Measurements from ENCODE around the gene CRY1. TPM values are rescaled to one million over a fixed set of nuclear protein-coding genes. Genes with fewer than 3 reads are reported as not detected.
"Not testable (repeated sequence)": the region's sequence is repeated elsewhere in the genome, so short reads cannot be mapped to it uniquely, and the experiment has no call there.

The CRY1 gene
- total RNA-seq, 2 experiments from 2014 or later = 26.6 to 27.8 TPM

- Mint-ChIP-seq H3K9me3 (no peaks in the 10 kb centered on the region), H3K4me1 (ENCODE audit: low read depth) (no peaks in the 10 kb centered on the region), H3K27me3 (peaks cover 5% of the 10 kb centered on the region), H3K36me3 (ENCODE audit: low read depth) (no peaks in the 10 kb centered on the region), H3K27ac (no peak overlapping the region), H3K4me3 (no peak overlapping the region)
- ChIA-PET CTCF (interaction anchor here (2.0 kb wide), 1 partner anchor 23 kb away, joined by 9 read pairs; no protein-coding TSS in a partner anchor), POLR2A (no interaction called here)
- DNase-seq (no peak), ATAC-seq (no peak)
- no peak for TF ChIP-seq CTCF (IDR thresholded peaks at IDR 0.05)
- intact Hi-C loops (cut with micrococcal nuclease) = no loop called here
These were observed 15.7 kb upstream of the CRY1 start for GRCh38 chr12:107108995-107109508.

GRCh38 chr12:107108366-107108765, 15.0 kb upstream of the CRY1 start:
- H3K4me1 Mint-ChIP-seq (ENCODE audit: low read depth); H3K27me3 Mint-ChIP-seq; H3K4me3 Mint-ChIP-seq; H3K27ac Mint-ChIP-seq; intact Hi-C loops (cut with micrococcal nuclease); DNase-seq; POLR2A ChIA-PET; H3K9me3 Mint-ChIP-seq; H3K36me3 Mint-ChIP-seq (ENCODE audit: low read depth); ATAC-seq: not testable (repeated sequence)
- CTCF ChIA-PET = interaction anchor here (2.0 to 5.2 kb wide), 2 partner anchors 17 to 23 kb away, joined by 9 to 70 read pairs; partner anchors contain the start of gene CRY1

- no peak for DNase-seq
- ChIA-PET POLR2A (no interaction called here), CTCF (interaction anchor here (2.0 to 5.2 kb wide), 2 partner anchors 16 to 24 kb away, joined by 9 to 70 read pairs; partner anchors contain the start of gene CRY1)
- no peak for TF ChIP-seq CTCF (IDR thresholded peaks at IDR 0.05)
- Mint-ChIP-seq H3K4me3 (no peak overlapping the region), H3K36me3 (ENCODE audit: low read depth) (no peaks in the 10 kb centered on the region), H3K27ac (no peak overlapping the region), H3K4me1 (ENCODE audit: low read depth) (no peaks in the 10 kb centered on the region), H3K27me3 (peaks cover 3% of the 10 kb centered on the region), H3K9me3 (no peaks in the 10 kb centered on the region)
- no peak for ATAC-seq
- intact Hi-C loops (cut with micrococcal nuclease) = no loop called here
These were observed 14.0 kb upstream of the CRY1 start for GRCh38 chr12:107107381-107107780.

- TF ChIP-seq CTCF (IDR thresholded peaks at IDR 0.05) = no peak
- DNase-seq = no peak
- CTCF ChIA-PET = interaction anchor here (0.9 to 5.2 kb wide), 4 partner anchors 9 to 25 kb away, joined by 3 to 70 read pairs (median 16); partner anchors contain the start of gene CRY1
- no peaks in the 10 kb centered on the region for H3K4me1 Mint-ChIP-seq (ENCODE audit: low read depth)
- no peak for ATAC-seq
- intact Hi-C loops (cut with micrococcal nuclease) = no loop called here
- no peaks in the 10 kb centered on the region for H3K36me3 Mint-ChIP-seq (ENCODE audit: low read depth)
- H3K9me3 Mint-ChIP-seq = no peaks in the 10 kb centered on the region
- H3K4me3 Mint-ChIP-seq = no peak overlapping the region
- no peak overlapping the region for H3K27ac Mint-ChIP-seq
- POLR2A ChIA-PET = interaction anchor here (0.7 kb wide), 1 partner anchor 19 kb away, joined by 3 read pairs; no protein-coding TSS in a partner anchor
- peaks cover 3% of the 10 kb centered on the region for H3K27me3 Mint-ChIP-seq
These were observed 13.1 kb upstream of the CRY1 start for GRCh38 chr12:107106241-107107025.

- intact Hi-C loops (cut with micrococcal nuclease) = no loop called here
- H3K4me1 Mint-ChIP-seq (ENCODE audit: low read depth) = no peaks in the 10 kb centered on the region
- ChIA-PET POLR2A (no interaction called here), CTCF (interaction anchor here (0.6 to 5.2 kb wide), 25 partner anchors 7 to 507 kb away, joined by 3 to 70 read pairs (median 4); partner anchors contain the start of genes CRY1 and MTERF2)
- H3K27me3 Mint-ChIP-seq = peaks cover under 1% of the 10 kb centered on the region
- no peak overlapping the region for H3K27ac Mint-ChIP-seq
- ATAC-seq = no peak
- TF ChIP-seq CTCF (IDR thresholded peaks at IDR 0.05) = no peak
- no peaks in the 10 kb centered on the region for H3K9me3 Mint-ChIP-seq
- DNase-seq = no peak
- H3K4me3 Mint-ChIP-seq = no peak overlapping the region
- H3K36me3 Mint-ChIP-seq (ENCODE audit: low read depth) = no peaks in the 10 kb centered on the region
These were observed 12.0 kb upstream of the CRY1 start for GRCh38 chr12:107105410-107105703.

All from activated CD8-positive, alpha-beta T cell treated with anti-CD3 and anti-CD28 coated beads for 36 hours (primary cell).